OCI-LY7 (cell line): Measurements from ENCODE around the gene DPYSL3. TPM values are rescaled to one million over a fixed set of nuclear protein-coding genes. Genes with fewer than 3 reads are reported as not detected.

Experiments
- BruUV-seq: library from RNA; stranded (reverse); fragments of 400-500 nt; replicated peaks from 2 replicates; lab custom pipeline; 2021; lab: Mats Ljungman, UMichigan
- CTCF ChIA-PET: fragments of 300-600 bp; sonication (Branson Sonifier 250); formaldehyde crosslinking; loops from one replicate; lab custom pipeline; 2022; ENCODE audit warnings: antibody characterized with exemption; ENCODE audit not compliant: unreplicated experiment; lab: Charles Lee
- POLR2A ChIA-PET: fragments of 300-600 bp; sonication (Branson Sonifier 250); formaldehyde crosslinking; loops from one replicate; lab custom pipeline; 2022; ENCODE audit warnings: antibody characterized with exemption; lab: Charles Lee
- DNase-seq: peaks from one replicate; pipeline ENCODE4 v3.0.0-alpha.2; 2015; ENCODE audit warnings: low spot score
- H2AFZ ChIP-seq: fragments of 200-600 bp; sonication (generic), shearing (Covaris generic); 2 replicates; pipeline ENCODE4 v1.6.1; 2014; ENCODE audit warnings: mild to moderate bottlenecking, antibody characterized with exemption, low read length, moderate library complexity
- H3K27ac ChIP-seq: fragments of 200-600 bp; sonication (generic); 2 replicates; pipeline ENCODE4 v1.5.1; 2014; ENCODE audit warnings: mixed run types, low read depth, mild to moderate bottlenecking, moderate library complexity, low read length, inconsistent platforms; ENCODE audit not compliant: poor library complexity, severe bottlenecking
- H3K36me3 ChIP-seq: fragments of 200-600 bp; sonication (generic); 2 replicates; pipeline ENCODE4 v1.6.1; 2014; ENCODE audit warnings: mild to moderate bottlenecking, antibody characterized with exemption, low read length, moderate library complexity, mixed read lengths; ENCODE audit not compliant: insufficient read depth
- H3K4me1 ChIP-seq: fragments of 200-600 bp; sonication (generic); 2 replicates; pipeline ENCODE4 v1.5.1; 2014; ENCODE audit warnings: mild to moderate bottlenecking, low read length; ENCODE audit not compliant: insufficient read depth, poor library complexity, severe bottlenecking
- H3K4me2 ChIP-seq: fragments of 200-600 bp; sonication (generic); 2 replicates; pipeline ENCODE4 v1.6.1; 2014; ENCODE audit warnings: mild to moderate bottlenecking, low read length
- H3K4me3 ChIP-seq: fragments of 200-600 bp; sonication (generic); 2 replicates; pipeline ENCODE4 v1.5.1; 2014; ENCODE audit warnings: mild to moderate bottlenecking, low read depth, low read length; ENCODE audit not compliant: poor library complexity, severe bottlenecking
- H3K79me2 ChIP-seq: fragments of 200-600 bp; sonication (generic); 2 replicates; pipeline ENCODE4 v1.6.1; 2016; ENCODE audit warnings: low read depth, mild to moderate bottlenecking, low read length, moderate library complexity, mixed read lengths; ENCODE audit not compliant: insufficient read depth
- H3K9me2 ChIP-seq: fragments of 200-600 bp; sonication (generic); 2 replicates; pipeline ENCODE4 v1.6.1; 2016; ENCODE audit warnings: mild to moderate bottlenecking, low read length, mixed read lengths; ENCODE audit not compliant: insufficient read depth
- H3K9me3 ChIP-seq: fragments of 200-600 bp; sonication (generic); 2 replicates; pipeline ENCODE4 v1.6.1; 2014; ENCODE audit warnings: mild to moderate bottlenecking, mixed run types, low read length, mixed read lengths
- H4K20me1 ChIP-seq: fragments of 200-600 bp; sonication (generic); 2 replicates; pipeline ENCODE4 v1.6.1; 2014; ENCODE audit warnings: mild to moderate bottlenecking, antibody characterized with exemption, low read length, moderate library complexity, mixed read lengths; ENCODE audit not compliant: insufficient read depth
- EZH2phosphoT487 ChIP-seq: fragments of 200-600 bp; sonication (generic); IDR thresholded peaks from 2 replicates; pipeline ENCODE4 v1.6.1; 2018; ENCODE audit warnings: low read depth, borderline replicate concordance, mild to moderate bottlenecking, mixed run types, antibody characterized with exemption, low read length, moderate library complexity, mixed read lengths
- intact Hi-C: fragments of 100-400 bp; cut with micrococcal nuclease; formaldehyde crosslinking; loops from one replicate; pipeline ENCODE4 v1.10.0; 2022; ENCODE audit not compliant: unreplicated experiment
- total RNA-seq, 2 experiments: library from RNA; depleted of rRNA in 1 of 2; stranded (reverse); fragments of >200 nt in 1 of 2; shearing (Covaris generic) in 1 of 2; gene quantifications; 2 replicates each; pipeline ENCODE4 v1.2.3, GENCODE V29; 2014 to 2022
- TF ChIP-seq, protein P1 (sequence below): fragments of 200-600 bp; sonication (generic); conservative IDR thresholded peaks from 2 replicates; pipeline ENCODE4 v1.5.1; 2014; ENCODE audit warnings: mild to moderate bottlenecking, antibody characterized with exemption, low read length, moderate library complexity, mixed read lengths

DPYSL3 gene
- total RNA-seq, 2 experiments from 2014 or later = not detected

DNA sequence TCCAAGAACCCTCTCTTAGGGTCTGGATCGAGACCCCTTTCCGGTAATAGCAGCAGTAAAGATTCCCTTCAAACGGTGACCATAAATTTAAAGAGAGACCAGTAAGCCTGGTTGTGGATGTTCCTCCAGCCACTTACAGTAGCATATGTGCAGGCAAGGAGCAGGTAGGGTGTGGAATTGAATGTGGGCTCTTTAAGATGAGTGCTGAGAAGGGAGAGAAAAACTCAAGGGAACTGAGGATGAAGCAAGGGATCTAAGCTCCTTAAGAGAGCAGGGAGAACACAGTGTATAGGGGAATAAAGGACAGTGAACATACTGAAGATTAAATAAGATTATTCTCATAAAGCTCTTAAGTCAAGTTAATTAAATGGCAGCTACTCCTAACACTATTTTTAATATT lies 51.3 kb downstream of the DPYSL3 start:
- no peak for DNase-seq
- Histone ChIP-seq H3K27ac (no peak overlapping the region), H3K79me2 (no peaks in the 10 kb centered on the region), H3K4me1 (peaks cover 16% of the 10 kb centered on the region), H4K20me1 (no peaks in the 10 kb centered on the region), H2AFZ (no peak overlapping the region), H3K9me2 (no peaks in the 10 kb centered on the region), H3K36me3 (no peaks in the 10 kb centered on the region), H3K4me3 (no peak overlapping the region), H3K9me3 (no peaks in the 10 kb centered on the region), H3K4me2 (no peak overlapping the region)
- ChIA-PET POLR2A (interaction anchor here (0.6 kb wide), 1 partner anchor 1045 kb away, joined by 4 read pairs; no protein-coding TSS in a partner anchor), CTCF (no interaction called here)
- intact Hi-C loops = no loop called here
- BruUV-seq = no TSS peak
- TF ChIP-seq EZH2phosphoT487 = no peak

DNA sequence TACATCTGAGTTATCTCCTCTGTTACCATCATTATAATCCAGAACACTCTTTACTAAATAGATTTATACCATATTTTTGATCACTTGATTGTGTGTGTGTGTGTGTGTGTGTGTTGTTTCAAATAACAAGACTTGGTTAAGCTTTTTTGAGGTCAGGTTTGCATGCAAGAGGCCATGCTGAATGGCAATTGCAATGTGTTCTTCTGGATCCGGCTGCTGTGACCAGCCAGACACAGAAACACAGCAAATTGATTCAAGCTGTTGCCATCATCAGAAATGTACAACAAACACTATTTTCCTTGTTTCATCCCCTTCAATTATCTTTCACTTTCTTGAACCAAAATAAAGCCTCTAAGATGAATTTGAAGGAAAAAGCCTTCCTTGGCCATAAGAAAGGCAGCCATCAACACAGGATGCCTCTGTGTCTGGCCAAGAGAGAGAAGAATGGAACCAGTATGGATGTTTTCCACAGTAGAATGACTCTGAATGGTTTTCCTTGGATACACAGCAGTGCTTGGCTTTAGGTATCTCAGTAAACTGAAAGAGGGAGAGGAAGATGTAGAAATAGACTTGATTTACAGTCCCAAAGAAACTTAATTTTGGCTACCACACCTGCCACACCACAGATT lies 53.9 kb downstream of the DPYSL3 start:
- Histone ChIP-seq H3K79me2 (no peaks in the 10 kb centered on the region), H3K36me3 (no peaks in the 10 kb centered on the region), H3K4me2 (peak overlapping the region; percentile 17; the same call in 1 of the 2 replicates), H3K9me3 (no peaks in the 10 kb centered on the region), H3K4me3 (no peak overlapping the region), H4K20me1 (no peaks in the 10 kb centered on the region), H3K27ac (no peak overlapping the region), H3K4me1 (peaks cover 16% of the 10 kb centered on the region), H3K9me2 (no peaks in the 10 kb centered on the region), H2AFZ (peak overlapping the region; percentile 29; the same call in 1 of the 2 replicates)
- no peak for DNase-seq
- intact Hi-C loops = loop anchor here (2.0 kb wide), 1 partner anchor 123 kb away; no protein-coding TSS in a partner anchor
- TF ChIP-seq EZH2phosphoT487 = no peak
- TF ChIP-seq, protein P1, sequence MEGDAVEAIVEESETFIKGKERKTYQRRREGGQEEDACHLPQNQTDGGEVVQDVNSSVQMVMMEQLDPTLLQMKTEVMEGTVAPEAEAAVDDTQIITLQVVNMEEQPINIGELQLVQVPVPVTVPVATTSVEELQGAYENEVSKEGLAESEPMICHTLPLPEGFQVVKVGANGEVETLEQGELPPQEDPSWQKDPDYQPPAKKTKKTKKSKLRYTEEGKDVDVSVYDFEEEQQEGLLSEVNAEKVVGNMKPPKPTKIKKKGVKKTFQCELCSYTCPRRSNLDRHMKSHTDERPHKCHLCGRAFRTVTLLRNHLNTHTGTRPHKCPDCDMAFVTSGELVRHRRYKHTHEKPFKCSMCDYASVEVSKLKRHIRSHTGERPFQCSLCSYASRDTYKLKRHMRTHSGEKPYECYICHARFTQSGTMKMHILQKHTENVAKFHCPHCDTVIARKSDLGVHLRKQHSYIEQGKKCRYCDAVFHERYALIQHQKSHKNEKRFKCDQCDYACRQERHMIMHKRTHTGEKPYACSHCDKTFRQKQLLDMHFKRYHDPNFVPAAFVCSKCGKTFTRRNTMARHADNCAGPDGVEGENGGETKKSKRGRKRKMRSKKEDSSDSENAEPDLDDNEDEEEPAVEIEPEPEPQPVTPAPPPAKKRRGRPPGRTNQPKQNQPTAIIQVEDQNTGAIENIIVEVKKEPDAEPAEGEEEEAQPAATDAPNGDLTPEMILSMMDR = no peak
- POLR2A ChIA-PET = interaction anchor here (0.6 kb wide), 1 partner anchor 668 kb away, joined by 4 read pairs; no protein-coding TSS in a partner anchor
- BruUV-seq = no TSS peak
- CTCF ChIA-PET = no interaction called here

DNA sequence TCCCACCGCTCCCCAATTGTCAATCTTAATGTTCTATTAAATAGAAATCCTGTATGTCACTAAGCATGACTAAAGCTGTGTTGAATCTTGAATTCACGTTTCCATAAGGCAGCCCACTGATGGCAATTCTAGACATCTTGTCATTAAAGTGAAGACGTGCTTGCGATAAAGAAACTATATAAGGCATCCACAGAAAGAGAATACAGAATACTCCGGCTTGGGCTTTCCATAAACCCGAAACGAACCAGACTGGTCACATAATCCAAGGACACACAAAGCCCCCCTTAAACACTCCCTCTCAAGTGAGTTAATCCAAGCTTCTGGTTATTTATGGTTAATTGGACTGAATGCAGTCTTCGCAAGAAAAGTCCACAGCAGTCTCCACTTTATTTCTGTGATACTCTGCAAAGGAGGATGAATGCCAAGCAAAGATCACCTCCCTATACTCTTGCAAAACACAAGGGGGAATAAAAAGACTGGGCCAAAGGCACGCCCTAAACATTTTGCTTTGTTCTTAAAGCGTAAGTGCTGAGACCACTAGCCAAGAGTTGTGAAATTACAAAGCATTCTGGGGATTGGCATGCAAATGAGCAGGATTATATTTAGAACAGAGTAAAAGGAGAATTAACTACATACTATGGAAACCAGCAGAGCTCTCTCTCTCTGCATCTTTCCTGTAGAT lies 54.7 kb downstream of the DPYSL3 start:
- TF ChIP-seq, protein P1 = no peak
- TF ChIP-seq EZH2phosphoT487 = no peak
- Histone ChIP-seq H3K9me3 (no peaks in the 10 kb centered on the region), H3K4me1 (peaks cover 16% of the 10 kb centered on the region), H3K4me3 (no peak overlapping the region), H4K20me1 (no peaks in the 10 kb centered on the region), H3K4me2 (peak overlapping the region; percentile 17; the same call in 1 of the 2 replicates), H3K27ac (no peak overlapping the region), H2AFZ (peak overlapping the region; percentile 29; the same call in 1 of the 2 replicates), H3K79me2 (no peaks in the 10 kb centered on the region), H3K36me3 (no peaks in the 10 kb centered on the region), H3K9me2 (no peaks in the 10 kb centered on the region)
- BruUV-seq = no TSS peak
- ChIA-PET POLR2A (no interaction called here), CTCF (no interaction called here)
- peak; percentile 9 for DNase-seq
- intact Hi-C loops = loop anchor here (2.0 kb wide), 1 partner anchor 124 kb away; no protein-coding TSS in a partner anchor
